Head of caudate nucleus (tissue), 42 donors: Measurements from ENCODE around the gene BCL2L11.

Source experiments
- DNase-seq, 42 donors: peaks; one replicate each; pipeline versions ENCODE4 v3.0.0 to v3.0.0-alpha.2; 2020 to 2021; ENCODE audit warnings: mixed read lengths in 7 of 42
- intact Hi-C: fragments of 100-400 bp; cut with DNase I; formaldehyde crosslinking; loops from one replicate; pipeline ENCODE4 v1.15.0; 2022

Gene BCL2L11

DNA sequence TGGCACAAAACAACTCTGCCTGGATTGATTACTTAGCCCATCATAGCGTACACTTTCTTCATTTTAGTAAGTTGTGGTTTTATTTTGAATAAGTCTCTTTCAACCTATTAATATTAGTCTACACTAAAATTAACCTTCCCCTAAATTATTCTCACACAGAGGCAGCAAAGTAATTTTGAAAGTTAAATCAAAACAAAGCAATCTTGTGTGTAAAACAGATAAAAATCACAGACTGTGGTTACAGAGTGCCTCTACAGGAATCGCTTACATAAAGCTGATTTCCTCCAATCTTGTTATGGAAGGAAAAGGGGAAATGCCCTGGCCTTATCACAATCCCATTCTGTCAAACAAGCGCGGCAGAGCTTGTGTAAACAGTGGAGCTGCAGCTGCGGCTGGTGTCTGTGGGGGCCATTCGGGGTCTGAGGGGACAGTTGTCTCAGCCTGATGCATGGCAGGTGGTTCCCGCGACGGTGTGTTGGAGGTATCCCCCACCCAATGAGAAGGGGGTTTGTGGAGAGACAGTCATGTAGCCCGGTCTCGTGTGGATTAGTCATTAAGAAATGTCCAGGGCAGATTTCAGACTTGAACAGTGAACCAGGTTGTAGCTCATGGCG is 42.1 kb downstream of the BCL2L11 start:
- intact Hi-C loops: loop anchor here (5.0 kb wide), 1 partner anchor 41 kb away; the partner anchor contains the start of gene BCL2L11
- no peak for DNase-seq

DNA sequence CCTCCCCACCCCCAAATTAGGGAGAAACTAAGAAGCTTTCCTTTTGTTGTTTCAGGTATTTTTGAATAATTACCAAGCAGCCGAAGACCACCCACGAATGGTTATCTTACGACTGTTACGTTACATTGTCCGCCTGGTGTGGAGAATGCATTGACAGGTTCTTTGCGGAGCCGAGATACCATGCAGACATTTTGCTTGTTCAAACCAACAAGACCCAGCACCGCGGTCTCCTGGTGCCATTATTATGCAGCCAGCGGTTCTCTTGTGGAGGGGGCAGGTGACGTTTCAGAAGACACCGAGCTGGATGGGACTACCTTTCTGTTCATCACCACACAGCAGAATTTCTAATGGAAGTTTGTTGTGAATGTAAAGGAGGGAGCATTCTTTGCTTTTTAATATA is 43.4 kb downstream of the BCL2L11 start:
- no peak for DNase-seq
- intact Hi-C loops: loop anchor here (5.0 kb wide), 1 partner anchor 42 kb away; the partner anchor contains the start of gene BCL2L11

DNA sequence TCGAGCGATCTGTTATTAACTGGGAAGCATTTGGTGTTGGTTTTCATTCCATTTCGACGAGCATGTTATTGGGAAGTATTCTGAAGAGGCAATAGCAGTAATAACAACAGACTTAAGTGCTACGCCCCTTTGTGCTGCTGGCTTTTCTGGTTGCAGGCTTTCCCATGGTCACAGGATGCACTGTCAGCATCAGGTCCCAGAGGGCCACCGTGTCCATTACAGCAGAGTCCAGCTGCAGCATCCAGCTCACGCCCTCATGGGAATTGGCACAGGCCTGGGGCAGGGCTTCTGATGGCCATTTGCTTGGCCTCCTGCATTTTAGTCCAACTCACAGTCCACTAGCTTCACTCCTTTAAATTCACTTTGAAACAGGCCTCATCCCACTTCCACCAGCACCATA is 44.4 kb downstream of the BCL2L11 start:
- intact Hi-C loops: no loop called here
- DNase-seq: peak in 2 of 42 donors; percentile 11 to 47

DNA sequence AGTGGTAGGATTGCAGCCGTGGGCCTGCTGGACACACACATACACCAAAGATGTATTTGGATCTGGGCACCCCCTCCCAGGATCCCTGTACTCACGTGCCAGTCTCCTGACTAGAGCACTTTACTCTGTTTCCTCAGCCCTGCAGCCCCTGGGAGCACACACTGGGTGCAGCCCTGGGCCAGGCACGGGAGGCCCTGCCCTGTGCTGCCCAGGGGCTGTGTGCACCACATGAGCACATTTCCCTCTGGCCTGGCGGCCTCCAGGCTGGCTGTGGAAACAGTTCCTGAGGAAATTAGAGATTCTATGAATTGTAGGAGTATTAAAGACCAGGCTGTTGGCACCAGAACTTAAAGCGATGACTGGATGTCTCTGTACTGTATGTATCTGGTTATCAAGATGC is 45.4 kb downstream of the BCL2L11 start:
- intact Hi-C loops: no loop called here
- no peak for DNase-seq

DNA sequence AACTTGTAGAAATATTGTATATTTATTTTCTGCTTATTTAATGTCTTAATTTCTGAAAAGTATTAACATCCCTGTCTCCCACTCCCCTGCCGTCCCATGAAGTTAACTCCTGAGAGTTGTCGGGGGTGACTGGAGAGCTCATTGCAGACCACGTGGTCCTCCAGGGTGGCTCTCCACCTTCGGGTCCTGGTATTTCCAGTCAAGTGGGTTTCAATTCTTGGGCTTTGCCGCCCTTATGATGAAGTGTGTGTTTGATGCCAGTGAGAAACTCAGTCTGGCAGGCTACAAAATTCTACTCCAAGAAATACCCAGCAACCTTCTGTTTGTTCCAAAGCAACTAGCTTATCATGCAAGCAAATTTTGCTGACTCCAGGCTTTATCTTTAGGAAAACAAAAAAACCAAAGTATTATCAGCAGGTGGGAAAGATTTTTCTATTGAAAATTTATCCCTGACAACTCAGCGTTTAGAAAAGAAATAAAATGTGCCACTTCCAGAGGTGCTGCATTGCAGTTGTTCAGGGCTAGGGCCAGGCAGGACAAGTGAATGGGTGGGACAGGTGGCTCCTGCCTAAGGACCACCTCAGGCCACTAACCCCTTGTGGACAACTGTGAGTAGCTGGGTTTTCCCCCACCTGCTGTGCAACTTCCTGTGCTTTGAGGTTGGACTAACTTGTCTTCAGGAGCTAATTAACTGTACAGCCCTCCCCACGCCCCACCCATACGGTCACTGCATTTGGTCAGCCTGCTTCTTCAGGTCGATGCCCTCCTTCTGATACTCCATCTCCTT is 46.6 kb downstream of the BCL2L11 start:
- intact Hi-C loops: no loop called here

DNA sequence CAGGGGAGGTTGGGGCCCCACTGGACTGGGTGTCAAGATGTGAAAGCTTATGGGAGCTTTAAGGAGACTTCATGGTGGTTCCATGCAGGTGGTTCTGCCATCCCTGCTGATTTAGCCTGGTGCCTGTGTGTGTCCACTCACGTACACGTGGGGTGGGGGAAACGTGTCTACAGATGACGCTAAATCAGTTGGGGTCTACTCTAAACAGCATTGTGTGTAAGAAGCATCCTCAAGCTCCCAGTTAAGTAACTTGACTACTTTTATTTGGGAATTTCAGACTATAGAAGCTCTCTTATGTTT is 47.1 kb downstream of the BCL2L11 start:
- no peak for DNase-seq
- intact Hi-C loops: no loop called here

More for the DNA sequence above, 46.6 kb downstream of the BCL2L11 start:
- no peak for DNase-seq

DNA sequence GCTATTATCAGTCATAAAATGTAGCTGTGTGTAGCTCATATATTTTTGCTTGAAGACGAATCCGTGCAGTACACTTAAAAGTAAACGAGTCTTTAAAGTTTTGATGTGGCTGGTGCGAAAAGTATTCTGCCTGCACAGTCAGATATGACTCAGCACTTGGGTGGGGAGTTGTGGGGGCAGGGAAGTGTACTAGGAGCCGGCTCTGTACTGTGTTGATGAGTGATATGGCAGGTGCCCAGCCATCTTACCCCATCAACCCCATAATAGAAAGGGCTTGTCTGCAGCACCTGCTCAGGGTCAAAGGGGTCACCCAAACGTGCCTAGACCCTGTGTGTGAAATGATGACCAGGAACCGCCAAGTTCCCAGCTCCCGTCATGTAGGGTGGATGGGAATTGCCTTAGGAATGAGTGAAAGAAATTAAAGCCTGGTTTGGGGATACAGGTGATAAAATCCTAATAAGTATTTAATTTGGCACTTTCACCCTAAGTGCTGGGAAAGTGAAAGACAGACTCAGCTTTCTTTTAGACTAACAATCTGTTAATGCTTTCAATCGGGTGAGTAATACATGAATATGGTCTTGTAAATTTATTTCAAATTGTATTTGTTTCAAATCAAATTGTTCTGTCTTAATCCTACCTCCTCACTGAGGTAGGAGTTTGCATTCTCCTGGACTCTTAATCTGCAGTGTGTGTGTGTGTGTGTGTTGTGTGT is 48.0 kb downstream of the BCL2L11 start:
- intact Hi-C loops: no loop called here
- peak in 41 of 42 donors; percentile 34 to 86 (median 61) for DNase-seq

DNA sequence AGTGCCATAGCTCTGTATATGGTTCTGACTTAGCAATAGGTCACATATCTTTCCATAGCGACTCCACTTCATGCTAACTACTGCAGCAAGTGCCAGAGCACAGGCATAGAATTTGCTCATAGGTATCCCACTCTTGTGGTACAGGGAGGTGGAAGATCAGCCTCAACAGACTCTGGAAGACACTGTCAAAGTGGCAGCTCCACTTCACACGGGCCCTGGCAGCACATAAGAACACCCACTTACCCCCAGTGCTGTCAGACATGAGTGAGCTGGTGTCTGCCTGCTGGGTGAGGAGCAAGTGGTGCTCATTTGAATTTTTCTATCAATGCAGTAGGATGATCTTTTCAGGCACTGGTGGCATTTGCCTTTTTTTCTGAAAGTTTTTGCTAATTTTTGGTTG is 48.6 kb downstream of the BCL2L11 start:
- intact Hi-C loops: no loop called here
- DNase-seq: peak in 37 of 42 donors; percentile 16 to 92 (median 58)

DNA sequence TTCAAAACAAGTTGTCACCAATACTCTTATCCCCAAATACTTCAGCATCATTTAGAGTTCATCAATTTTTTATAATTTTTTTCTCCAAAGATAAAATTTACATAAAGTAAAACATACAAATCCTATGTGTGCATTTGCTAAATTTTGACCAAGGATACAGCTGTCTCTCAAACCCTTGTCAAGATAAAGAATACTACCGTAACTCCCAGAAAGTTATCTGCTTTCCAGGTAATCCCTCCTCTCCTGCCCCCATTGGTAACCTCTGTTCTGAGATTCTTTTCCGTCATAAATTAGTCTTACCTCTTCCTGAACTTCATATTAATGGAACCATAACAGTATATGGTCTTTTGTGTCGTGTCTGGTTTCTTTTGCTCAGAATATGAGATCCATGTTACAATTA is 49.2 kb downstream of the BCL2L11 start:
- DNase-seq: no peak
- intact Hi-C loops: no loop called here

DNA sequence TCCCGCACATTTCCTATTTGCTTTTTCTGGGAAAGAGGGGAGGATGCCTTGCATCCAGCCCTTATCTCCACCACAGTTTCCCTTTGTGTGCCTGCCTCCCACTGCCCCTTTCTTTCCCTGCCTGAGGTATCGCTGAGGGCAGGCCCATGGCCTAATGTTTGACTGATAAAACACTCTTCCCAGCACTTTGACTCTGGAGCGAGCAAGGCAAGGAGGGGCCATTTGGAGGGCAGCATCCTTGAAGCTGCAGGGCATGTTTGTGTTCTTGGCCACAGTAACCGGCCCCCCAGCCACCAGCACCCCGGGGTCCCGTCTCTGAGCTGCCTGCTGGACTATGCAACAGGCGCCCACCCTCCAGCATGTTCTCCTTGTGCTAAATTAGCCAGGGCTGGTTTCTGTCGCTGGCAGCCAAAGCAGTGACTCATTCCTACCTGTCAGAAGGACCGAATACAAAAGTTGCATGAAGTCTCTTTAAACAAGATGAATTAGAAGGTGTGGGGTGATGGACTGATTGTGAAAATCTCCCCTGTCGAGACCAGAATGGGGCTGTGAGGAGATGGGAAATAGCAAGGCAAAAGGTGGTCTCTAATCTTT is 50.7 kb downstream of the BCL2L11 start:
- intact Hi-C loops: no loop called here
- DNase-seq: peak in 1 of 42 donors; percentile 28

DNA sequence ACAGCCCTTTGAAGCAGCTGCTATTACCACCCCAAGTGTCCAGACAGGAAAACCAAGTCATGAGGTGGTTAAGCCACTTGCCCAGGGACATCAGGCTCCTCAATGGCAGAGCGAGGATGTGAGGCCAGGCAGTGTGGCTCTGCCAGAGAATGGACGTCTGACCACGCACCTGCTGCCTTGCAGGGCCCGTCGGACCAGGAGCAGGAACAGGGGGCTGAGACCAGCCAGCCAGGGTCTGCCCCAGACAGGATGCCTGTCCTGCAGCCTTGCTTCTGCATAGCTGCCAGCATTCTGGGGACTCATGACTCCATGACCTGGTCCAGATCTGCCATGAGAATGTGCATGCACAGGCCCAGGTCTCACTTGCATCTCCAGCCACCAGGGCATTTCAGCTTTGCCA is 52.0 kb downstream of the BCL2L11 start:
- DNase-seq: peak in 1 of 42 donors; percentile 9
- intact Hi-C loops: no loop called here

DNA sequence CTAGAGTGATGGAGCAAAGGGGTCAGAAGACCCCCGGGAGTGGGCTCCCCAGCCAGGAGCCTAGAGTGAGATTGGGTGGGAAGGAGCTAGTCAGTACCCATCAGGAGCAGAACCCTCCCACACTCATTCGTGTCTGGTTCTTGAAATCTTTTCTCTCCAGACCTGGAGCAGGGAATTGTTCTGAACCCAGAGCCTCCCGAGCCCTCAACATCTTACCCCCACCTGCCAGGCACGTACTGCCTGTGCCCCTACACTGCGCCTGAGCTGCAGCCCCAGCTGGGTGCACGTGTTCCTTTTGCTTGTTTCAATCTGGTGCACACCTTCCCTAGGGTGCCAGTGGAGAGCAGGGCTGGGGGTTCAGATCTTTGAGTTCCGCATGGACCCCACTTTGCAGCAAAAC is 52.6 kb downstream of the BCL2L11 start:
- DNase-seq: peak in 1 of 42 donors; percentile 9
- intact Hi-C loops: no loop called here

DNA sequence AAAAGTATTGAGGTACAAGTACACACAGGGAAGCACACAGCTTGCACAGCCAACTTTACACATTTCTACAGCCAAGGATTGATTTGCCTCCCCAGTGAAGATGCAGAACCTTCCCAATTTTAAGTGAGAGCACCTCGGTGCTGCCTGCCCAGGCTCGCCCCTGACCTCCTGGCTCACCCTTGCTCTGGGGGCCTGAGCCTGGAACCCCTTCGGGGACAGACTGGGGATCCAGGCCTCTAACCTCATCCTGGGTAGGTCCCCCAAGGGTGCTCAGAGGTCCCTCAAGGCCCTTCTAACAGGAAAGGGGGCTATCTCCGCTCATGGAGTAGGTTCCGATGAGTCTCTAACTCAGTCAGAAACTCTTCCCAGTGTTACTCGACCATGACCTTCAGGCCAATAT is 53.1 kb downstream of the BCL2L11 start:
- intact Hi-C loops: no loop called here
- no peak for DNase-seq

DNA sequence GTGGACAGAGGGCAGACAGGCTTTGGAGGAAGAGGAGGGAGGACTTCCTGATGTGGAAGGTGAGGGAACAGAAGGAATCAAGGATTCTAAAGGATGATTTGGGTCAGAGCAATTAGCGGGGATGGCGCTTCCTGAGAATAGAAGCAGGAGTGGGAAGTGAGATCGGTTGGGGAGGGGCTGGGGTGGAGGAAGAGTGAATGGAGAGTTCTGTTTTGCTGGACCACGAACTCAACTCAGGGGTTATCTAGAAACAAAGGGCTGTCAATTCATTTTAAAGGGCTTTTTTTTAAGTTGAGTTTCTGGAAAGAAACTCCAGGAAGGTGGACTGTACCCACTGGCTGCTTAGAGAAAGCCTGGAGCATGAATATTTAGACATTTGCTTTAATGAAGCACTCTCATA is 54.9 kb downstream of the BCL2L11 start:
- intact Hi-C loops: no loop called here
- DNase-seq: no peak

DNA sequence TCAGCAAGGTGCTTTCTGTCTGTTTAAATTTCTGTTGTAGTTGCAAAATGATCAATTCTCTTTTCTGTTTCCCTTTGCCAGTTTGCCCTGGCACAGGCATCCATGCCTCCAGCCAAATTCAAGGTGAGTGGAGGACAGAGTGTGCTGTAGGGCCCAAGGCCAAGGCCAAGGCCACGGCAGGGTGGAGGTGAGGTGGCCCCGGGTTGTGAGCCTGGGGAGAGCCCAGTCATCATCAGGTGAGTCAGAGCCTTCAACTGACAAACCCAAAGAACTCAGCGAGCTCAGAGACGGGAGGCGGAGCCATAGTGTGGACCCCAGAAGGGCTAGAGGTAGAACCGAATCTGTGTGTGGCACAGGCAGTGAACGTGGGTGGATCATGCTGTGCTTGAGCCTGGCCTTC is 55.7 kb downstream of the BCL2L11 start:
- DNase-seq: no peak
- intact Hi-C loops: no loop called here

DNA sequence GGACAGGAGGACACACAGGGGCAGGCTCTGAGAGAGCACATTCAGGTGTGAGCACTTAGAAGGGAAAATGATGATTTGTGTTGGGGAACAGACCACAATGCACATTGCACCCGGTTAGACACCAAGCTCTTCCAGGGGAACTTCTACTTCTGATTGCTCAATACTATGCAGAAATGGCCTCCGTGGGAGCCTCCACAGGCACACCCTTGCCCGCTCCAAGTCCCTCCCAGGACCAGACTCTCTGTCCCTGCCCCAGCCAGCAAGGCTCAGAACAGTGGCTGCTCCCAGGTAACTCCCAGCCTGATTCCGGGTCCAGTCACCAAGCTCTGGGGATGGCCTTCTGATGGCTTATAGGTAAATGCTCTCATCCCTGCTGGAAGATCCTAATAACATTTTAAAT is 56.2 kb downstream of the BCL2L11 start:
- intact Hi-C loops: no loop called here
- DNase-seq: no peak

DNA sequence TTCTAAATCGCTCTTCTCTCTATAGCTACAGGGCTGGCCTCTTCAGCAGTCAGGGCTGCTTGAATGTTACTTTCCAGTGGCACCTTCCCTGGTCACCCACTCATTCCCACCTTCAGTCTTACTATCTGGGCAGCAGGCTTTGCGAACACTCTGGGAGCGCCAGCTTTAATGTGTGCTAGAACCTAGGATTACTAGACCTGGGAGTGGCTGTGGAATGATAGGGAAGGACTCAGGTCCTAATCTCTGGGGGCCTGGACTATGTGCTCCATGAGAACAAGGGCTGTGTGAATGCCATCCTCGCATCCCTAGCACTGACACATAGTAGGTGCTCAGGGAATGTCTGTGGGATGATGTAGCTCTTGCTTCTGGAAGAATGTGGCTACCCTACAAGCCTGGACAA is 57.6 kb downstream of the BCL2L11 start:
- DNase-seq: no peak
- intact Hi-C loops: no loop called here

DNA sequence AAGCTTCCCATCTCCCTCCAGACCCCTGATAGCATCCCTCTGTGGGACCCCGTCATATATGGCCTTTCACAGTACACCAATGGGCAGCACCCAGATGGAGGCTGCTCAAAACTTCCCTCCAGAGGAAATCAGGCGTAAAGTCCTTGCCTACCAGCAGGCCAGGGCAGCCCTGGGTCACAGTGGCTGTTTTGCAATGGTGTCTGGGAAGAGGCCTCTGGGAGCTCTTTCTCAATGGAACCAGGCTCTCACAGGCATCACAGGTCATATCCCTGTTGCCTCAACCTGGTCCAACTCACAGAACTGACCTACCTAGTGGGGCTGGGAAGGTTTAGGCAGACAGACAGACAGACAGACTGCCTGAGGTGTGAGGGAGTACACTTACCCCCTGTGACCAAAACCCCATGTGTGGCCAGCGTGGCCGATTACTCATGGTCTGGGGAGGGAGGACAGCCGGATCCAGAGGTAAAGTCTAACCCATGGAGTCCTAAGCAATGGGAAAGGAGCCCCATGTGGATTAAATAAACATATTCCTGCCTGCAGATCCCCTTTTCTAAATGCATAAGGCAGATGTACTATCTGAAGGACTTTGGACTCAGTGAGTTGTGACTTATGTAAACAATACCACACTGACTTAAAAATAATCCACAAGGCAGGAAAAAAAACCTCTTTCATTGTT is 58.2 kb downstream of the BCL2L11 start:
- DNase-seq: no peak
- intact Hi-C loops: no loop called here

DNA sequence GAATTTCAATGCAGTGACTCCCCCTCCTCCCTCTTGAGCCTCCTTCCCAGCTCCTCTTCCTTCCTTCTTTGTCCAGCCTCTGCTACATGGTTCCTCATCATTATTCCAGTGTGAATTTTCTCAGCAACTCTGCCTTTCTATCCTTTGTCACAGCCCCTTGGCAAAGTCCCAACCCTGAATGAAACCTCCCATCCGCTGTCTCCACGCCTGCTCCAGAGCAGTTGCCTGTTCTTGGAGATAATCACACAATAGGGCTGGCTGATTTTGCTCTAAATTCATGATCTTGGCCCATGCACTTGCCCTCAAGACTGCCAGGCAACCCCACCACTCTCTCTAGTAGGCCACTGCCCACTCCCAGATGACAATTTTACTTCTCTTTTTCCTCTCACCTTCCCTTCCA is 61.4 kb downstream of the BCL2L11 start:
- intact Hi-C loops: no loop called here
- peak in 1 of 42 donors; percentile 16 for DNase-seq
